Upper lobe of right lung (tissue), 1 donor: ENCODE results near the gene STK32B. TPM values are rescaled to one million over a fixed set of nuclear protein-coding genes. Genes with fewer than 3 reads are reported as not detected.

Experiments used
- ATAC-seq: fragments of 200-7000 bp; cut with Tn5 transposase; one replicate; pipeline ENCODE4 v1.9.1; 2020; ENCODE audit warnings: mild to moderate bottlenecking, moderate library complexity
- DNase-seq: peaks from one replicate; pipeline ENCODE4 v3.0.0-alpha.2; 2020
- H3K27ac ChIP-seq: fragments of 200-600 bp; one replicate; pipeline ENCODE4 v1.8.0; 2022
- H3K27me3 ChIP-seq: fragments of 200-600 bp; one replicate; pipeline ENCODE4 v1.8.0; 2022; ENCODE audit warnings: mild to moderate bottlenecking
- H3K36me3 ChIP-seq: fragments of 200-600 bp; one replicate; pipeline ENCODE4 v1.8.0; 2022
- H3K4me1 ChIP-seq: fragments of 200-600 bp; one replicate; pipeline ENCODE4 v1.8.0; 2022
- H3K4me3 ChIP-seq: fragments of 200-600 bp; one replicate; pipeline ENCODE4 v1.8.0; 2022; ENCODE audit warnings: mild to moderate bottlenecking
- H3K9me3 ChIP-seq: fragments of 200-600 bp; one replicate; pipeline ENCODE4 v1.8.0; 2022
- CTCF ChIP-seq: fragments of 200-600 bp; IDR thresholded peaks from one replicate; pipeline ENCODE4 v1.8.0; 2022; ENCODE audit warnings: antibody characterized with exemption
- intact Hi-C: fragments of 100-400 bp; cut with DNase I; formaldehyde crosslinking; loops from one replicate; pipeline ENCODE4 v1.11.0; 2022
- total RNA-seq: library from RNA; stranded (reverse); fragmentation: NEBNext Ultra II Directional; extraction: Animal tissue kit (Norgen Biotek cat#: 25700); gene quantifications from one replicate; pipeline ENCODE4 v1.2.1, GENCODE V29; 2021
- donor health status: DM: no; HTN: yes; CAD: no; lungs with severe emphysema.

Gene STK32B
- total RNA-seq, 1 donor from 2014 or later = 2.8 TPM

DNA sequence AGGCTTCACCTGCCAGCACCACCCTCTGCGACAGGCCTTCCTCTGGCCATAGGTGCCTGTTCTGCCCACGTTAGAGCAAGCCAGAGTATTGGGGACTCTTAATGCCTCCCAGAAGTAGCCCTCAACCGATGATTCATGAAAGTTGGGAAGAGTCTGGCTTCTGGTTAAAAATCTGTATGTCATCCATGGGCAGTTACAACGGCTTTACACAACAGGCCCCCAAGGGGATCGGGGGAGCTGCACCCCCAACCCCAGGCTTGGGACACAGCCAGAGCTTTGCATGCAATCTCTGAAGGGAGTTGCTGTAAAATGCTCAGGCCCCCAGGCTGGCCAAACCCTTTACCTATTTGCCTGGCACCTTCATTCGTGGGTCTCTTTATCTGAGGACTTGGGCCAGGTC is 26.6 kb upstream of the STK32B start:
- DNase-seq (no peak), ATAC-seq (no peak)
- Histone ChIP-seq H3K4me1 (no peaks in the 10 kb centered on the region), H3K9me3 (no peaks in the 10 kb centered on the region), H3K27me3 (no peaks in the 10 kb centered on the region), H3K27ac (no peak overlapping the region), H3K36me3 (no peaks in the 10 kb centered on the region), H3K4me3 (no peak overlapping the region)
- TF ChIP-seq CTCF = no peak
- intact Hi-C loops = no loop called here

DNA sequence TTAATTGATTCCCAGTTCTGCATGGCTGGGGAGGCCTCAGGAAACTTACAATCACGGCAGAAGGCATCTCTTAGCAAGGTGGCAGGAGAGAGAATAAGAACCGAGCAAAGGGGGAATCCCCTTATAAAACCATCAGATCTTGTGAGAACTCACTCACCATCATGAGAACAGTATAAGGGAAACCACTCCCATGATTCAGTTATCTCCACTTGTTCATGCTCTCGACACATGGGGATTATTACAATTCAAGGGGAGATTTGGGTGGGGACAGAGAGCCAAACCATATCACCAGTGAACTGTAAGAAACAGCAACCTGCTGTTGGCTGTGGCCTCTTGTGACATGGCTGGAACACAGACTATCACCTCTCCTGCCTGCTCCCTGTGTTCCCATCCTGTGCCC is 24.9 kb upstream of the STK32B start:
- no peaks in the 10 kb centered on the region for H3K4me1 ChIP-seq
- TF ChIP-seq CTCF = no peak
- DNase-seq = no peak
- H3K27me3 ChIP-seq = no peaks in the 10 kb centered on the region
- no peaks in the 10 kb centered on the region for H3K9me3 ChIP-seq
- H3K27ac ChIP-seq = no peak overlapping the region
- no peak overlapping the region for H3K4me3 ChIP-seq
- intact Hi-C loops = no loop called here
- no peak for ATAC-seq
- no peaks in the 10 kb centered on the region for H3K36me3 ChIP-seq

DNA sequence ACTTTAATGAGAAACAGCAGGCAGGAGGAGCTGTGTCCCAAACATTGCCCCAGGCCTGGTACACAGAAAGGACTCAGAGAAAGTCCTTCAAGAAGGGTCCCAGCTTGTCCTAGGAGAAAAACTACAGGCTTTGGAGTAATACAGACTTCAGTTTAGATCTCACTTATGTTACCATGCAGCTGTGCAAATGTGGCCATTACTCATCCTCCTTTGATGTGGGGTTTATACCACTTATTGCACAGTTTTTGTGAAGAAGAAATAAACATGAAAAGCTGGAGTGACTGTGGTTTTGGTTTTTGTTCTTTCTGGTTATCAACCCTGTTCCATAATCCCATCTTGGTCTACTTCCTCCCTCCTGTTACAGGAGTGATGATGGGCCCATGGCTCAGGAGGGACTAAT is 23.9 kb upstream of the STK32B start:
- Histone ChIP-seq H3K4me3 (no peak overlapping the region), H3K36me3 (no peaks in the 10 kb centered on the region), H3K27me3 (no peaks in the 10 kb centered on the region), H3K4me1 (no peaks in the 10 kb centered on the region), H3K27ac (no peak overlapping the region), H3K9me3 (no peaks in the 10 kb centered on the region)
- intact Hi-C loops = no loop called here
- ATAC-seq (no peak), DNase-seq (no peak)
- TF ChIP-seq CTCF = no peak

DNA sequence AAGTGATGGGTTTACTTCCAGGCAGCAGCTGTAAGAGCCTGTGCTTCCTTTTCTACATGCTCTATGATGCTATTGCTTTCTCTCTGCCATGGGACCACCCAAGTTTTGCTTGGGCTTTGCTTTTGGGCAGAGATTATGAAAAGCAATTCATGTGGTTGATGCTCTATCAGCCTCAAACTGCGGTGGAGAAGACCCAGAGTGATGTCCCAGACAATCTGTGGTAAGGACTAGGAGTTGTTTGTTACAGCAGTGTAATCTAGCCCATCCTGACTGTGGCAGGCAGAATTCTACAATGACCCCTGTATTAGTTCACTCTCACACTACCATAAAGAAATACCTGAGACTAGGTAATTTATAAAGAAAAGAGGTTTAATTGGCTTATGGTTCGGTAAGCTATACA is 22.8 kb upstream of the STK32B start:
- no peak for ATAC-seq
- no peaks in the 10 kb centered on the region for H3K27me3 ChIP-seq
- DNase-seq = no peak
- no peaks in the 10 kb centered on the region for H3K9me3 ChIP-seq
- intact Hi-C loops = no loop called here
- TF ChIP-seq CTCF = no peak
- H3K4me1 ChIP-seq = peaks cover 4% of the 10 kb centered on the region
- H3K36me3 ChIP-seq = no peaks in the 10 kb centered on the region
- no peak overlapping the region for H3K27ac ChIP-seq
- H3K4me3 ChIP-seq = no peak overlapping the region

GRCh38 chr4:5029447-5029846 is 21.8 kb upstream of the STK32B start:
- Histone ChIP-seq H3K27ac (no peak overlapping the region), H3K9me3 (no peaks in the 10 kb centered on the region), H3K4me1 (peaks cover 13% of the 10 kb centered on the region), H3K4me3 (no peak overlapping the region), H3K27me3 (no peaks in the 10 kb centered on the region), H3K36me3 (no peaks in the 10 kb centered on the region)
- DNase-seq (no peak), ATAC-seq (no peak)
- no peak for TF ChIP-seq CTCF
- intact Hi-C loops = no loop called here

DNA sequence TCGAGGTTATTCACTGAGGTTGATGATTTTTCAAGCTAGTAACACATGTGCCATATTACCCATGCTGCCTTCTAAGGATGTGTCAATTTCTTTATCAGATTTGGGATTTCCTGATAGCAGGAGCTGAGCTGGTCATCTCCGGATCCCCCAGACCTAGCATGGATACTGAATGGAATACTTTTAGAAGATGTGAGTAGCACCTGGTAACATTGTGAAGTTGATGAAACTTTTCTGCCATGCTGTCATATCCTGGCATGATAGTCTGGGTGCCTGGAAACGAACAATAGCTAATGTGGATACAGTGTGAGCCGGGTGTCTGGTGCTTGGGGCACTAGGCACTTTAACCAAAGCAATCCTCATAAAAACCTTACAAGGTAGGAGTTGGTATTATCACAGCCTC is 21.1 kb upstream of the STK32B start:
- no peak for DNase-seq
- TF ChIP-seq CTCF = no peak
- Histone ChIP-seq H3K4me1 (peaks cover 18% of the 10 kb centered on the region), H3K9me3 (no peaks in the 10 kb centered on the region), H3K36me3 (no peaks in the 10 kb centered on the region), H3K4me3 (no peak overlapping the region), H3K27me3 (no peaks in the 10 kb centered on the region), H3K27ac (no peak overlapping the region)
- ATAC-seq = no peak
- intact Hi-C loops = no loop called here
